Activated T-cell treated with anti-CD3 and anti-CD28 coated beads, Interleukin-2, amount 50 U/mL, for 24 hours (primary cell): ENCODE results near the gene SLK.

Experiments
- DNase-seq: peaks from one replicate; pipeline ENCODE4 v3.0.0-alpha.2; 2020
- H3K27ac Mint-ChIP-seq: 2 replicates; pipeline ENCODE4 v1.8.0; 2020; ENCODE audit warnings: mild to moderate bottlenecking, mixed read lengths
- H3K27me3 Mint-ChIP-seq: 2 replicates; pipeline ENCODE4 v1.8.0; 2020; ENCODE audit warnings: mixed read lengths
- H3K36me3 Mint-ChIP-seq: 2 replicates; pipeline ENCODE4 v1.8.0; 2020; ENCODE audit warnings: low read depth, mixed read lengths
- H3K4me1 Mint-ChIP-seq: 2 replicates; pipeline ENCODE4 v1.8.0; 2020; ENCODE audit warnings: low read depth, mixed read lengths
- H3K4me3 Mint-ChIP-seq: 2 replicates; pipeline ENCODE4 v1.8.0; 2020; ENCODE audit warnings: mild to moderate bottlenecking, moderate library complexity, mixed read lengths
- H3K9me3 Mint-ChIP-seq: 2 replicates; pipeline ENCODE4 v1.8.0; 2020; ENCODE audit warnings: mixed read lengths

SLK gene

DNA sequence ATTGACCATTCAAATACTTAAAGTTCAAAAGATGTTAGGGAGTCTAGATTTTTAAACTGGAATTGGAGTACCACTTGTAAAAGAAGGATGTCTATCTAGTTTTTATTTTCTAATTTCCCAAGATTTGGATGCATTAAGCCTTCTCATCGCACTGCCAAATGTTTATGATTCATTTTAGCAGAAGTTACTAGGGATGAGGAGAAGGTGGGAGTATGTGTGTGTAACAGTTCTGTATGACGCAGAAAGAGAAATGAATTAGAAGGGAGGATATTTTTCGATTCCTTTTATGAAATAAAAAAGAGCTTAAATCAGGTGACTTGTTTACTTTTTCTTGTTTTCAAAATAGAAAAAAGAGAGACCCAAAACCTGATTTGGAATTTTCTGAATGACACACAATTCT is 6.8 kb upstream of the SLK start:
- no peak for DNase-seq
- Mint-ChIP-seq H3K27ac (no peak overlapping the region), H3K4me3 (no peak overlapping the region), H3K9me3 (no peaks in the 10 kb centered on the region), H3K36me3 (no peaks in the 10 kb centered on the region), H3K4me1 (no peaks in the 10 kb centered on the region), H3K27me3 (no peaks in the 10 kb centered on the region)

DNA sequence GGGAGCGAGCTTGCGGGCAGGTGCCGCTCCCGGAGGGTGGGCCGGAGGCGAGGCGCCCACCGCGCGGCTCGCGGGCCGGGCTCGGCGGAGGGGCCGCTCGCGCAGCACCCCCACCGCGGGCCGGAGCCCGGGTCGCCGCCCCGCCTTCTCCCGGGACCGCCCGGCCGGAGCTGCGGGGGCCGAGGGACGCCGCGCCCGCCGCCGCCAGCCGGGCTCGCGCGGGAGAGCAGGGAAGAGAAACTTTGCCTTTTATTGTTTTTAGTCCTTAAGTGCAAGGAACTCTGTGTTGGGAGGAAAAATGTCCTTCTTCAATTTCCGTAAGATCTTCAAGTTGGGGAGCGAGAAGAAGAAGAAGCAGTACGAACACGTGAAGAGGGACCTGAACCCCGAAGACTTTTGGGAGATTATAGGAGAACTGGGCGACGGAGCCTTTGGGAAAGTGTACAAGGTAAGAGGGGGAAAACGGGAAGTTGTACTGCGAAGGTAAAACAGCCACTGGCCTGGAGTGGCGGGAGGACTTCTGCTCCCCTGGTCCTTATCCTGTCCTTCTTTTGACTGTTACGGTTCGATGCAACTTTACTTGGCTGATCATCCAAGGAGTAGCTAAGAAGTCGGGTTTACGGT is 620 bp downstream of the SLK start:
- no peak for DNase-seq
- Mint-ChIP-seq H3K36me3 (peaks cover 24% of the 10 kb centered on the region), H3K4me1 (peaks cover 43% of the 10 kb centered on the region)

DNA sequence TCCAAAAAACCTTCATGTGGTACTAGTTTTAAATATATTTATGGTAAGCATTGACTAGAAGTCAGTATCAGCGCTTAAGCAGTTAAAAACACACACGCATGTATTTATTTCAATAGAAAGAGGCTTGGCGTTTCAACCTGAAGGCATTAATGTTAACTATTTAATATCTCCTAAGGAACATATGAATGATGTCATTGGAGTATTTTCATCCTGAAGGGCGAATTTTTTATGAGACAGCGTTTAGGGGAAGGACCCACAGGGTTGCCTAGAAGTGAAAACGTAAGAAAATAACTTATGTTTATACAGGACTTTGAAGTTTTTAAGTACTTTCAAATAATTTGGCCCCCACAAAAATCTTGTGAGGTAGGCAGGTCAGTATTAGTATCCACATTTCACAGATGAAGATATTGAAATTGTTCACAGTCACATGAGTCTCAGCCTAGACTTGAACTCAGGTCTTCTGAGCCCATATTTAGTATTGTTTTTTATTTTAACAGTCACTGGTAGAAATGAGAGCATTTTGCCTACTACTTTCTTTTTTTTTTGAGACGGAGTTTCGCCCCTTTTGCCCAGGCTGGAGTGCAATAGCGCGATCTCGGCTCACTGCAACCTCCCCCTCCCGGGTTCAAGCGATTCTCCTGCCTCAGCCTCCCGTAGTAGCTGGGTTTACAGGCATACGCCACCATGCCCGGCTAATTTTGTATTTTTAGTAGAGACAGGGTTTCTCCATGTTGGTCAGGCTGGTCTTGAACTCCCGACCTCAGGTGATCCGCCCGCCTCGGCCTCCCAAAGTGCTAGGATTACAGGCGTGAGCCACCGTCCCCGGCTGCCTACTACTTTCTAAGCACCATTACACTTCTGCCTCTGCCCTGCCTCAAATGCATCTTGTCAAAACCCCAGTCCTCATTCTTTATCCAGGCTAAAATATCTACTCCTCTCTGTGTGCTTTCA is 1.8 kb downstream of the SLK start:
- H3K4me3 Mint-ChIP-seq: peak overlapping the region; percentile 93
- DNase-seq: no peak

More for the DNA sequence above, 620 bp downstream of the SLK start:
- Mint-ChIP-seq H3K27me3 (no peaks in the 10 kb centered on the region), H3K4me3 (peak overlapping the region; percentile 93), H3K27ac (peak overlapping the region; percentile 90), H3K9me3 (no peaks in the 10 kb centered on the region)

DNA sequence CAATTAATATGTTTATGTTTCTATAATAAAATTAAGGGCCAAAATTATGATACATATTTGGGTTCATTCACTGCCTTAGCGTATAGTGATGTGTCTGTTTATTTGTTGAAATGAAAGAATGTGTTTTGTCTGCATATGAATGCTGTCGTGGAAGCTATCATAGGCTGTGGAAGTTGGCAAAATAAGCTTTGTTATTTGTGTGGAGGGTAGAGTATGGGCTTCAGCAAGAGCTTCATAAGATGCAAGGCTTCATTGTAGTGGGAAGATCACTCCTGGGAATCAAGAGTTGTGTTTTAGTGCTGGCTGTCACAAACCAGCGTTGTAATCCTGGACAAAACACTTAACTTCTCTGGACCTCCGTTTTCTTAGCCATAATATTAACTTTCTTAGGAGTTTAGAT is 2.5 kb downstream of the SLK start:
- Mint-ChIP-seq H3K4me3 (peak overlapping the region; percentile 93), H3K4me1 (peaks cover 58% of the 10 kb centered on the region), H3K27ac (peak overlapping the region; percentile 90)

More for the DNA sequence above, 1.8 kb downstream of the SLK start:
- Mint-ChIP-seq H3K36me3 (peaks cover 28% of the 10 kb centered on the region), H3K27me3 (no peaks in the 10 kb centered on the region), H3K4me1 (peaks cover 54% of the 10 kb centered on the region), H3K9me3 (no peaks in the 10 kb centered on the region), H3K27ac (peak overlapping the region; percentile 90)

DNA sequence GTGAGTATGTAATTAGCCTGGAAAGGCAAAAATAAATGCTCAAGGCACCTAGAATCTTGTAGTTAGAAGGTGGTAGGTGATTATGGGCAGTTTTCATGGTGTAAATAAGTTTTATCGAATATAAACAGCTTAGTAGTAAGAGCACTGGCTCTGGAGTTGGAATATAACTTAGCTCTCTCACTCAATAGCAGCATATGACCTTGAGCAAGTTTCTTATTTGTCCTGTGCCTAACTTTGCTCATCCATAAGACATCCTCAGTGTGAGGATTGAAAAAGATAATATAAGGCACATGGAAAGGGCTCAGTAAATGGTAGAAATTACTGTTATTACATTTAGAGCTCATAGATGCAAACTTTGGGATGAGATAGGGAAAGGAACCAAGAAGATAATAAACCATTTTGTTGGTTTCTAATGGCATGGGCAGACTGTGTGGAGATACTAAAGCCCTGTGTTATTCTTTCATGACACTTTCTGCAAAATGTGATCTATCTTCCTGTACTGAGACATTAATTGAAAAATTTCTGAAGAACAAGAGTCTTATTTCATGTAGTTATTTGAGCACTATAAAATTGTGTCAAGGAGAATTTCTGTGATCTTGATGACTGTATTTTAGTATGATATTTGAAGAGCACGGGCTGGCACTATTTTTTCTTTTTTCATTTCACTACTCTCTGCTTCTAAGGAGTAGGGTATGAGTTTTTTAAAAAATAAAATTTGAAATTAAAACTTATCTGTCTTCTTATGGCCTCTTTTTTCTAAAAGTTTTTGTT is 3.1 kb downstream of the SLK start:
- peak overlapping the region; percentile 90 for H3K27ac Mint-ChIP-seq
- peaks cover 2% of the 10 kb centered on the region for H3K9me3 Mint-ChIP-seq
- H3K4me3 Mint-ChIP-seq: peak overlapping the region; percentile 93
- no peak for DNase-seq
- no peaks in the 10 kb centered on the region for H3K27me3 Mint-ChIP-seq
- peaks cover 60% of the 10 kb centered on the region for H3K4me1 Mint-ChIP-seq
- H3K36me3 Mint-ChIP-seq: peaks cover 35% of the 10 kb centered on the region

More for the DNA sequence above, 2.5 kb downstream of the SLK start:
- Mint-ChIP-seq H3K27me3 (no peaks in the 10 kb centered on the region), H3K36me3 (peaks cover 32% of the 10 kb centered on the region), H3K9me3 (peaks cover 2% of the 10 kb centered on the region)
- no peak for DNase-seq

DNA sequence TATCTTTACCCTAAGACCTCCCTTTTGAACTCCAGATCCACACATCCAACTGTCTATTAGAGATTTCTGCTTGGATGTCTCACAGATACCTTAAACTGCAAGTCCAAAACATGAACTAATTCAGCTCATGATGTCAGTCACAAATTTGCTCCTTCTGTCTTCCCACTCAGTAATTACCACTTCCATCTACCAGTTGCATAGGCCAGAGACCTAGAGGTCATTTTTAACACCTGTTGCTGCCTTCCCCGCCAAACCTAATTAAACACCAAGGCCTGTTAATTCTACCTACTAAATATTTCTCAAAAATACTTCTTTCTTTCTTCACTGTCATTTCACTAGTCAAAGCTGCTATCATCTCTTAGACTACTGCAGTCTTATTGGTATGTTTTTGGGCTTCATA is 8.2 kb downstream of the SLK start:
- H3K27ac Mint-ChIP-seq: no peak overlapping the region
- H3K36me3 Mint-ChIP-seq: peaks cover 19% of the 10 kb centered on the region
- peaks cover 57% of the 10 kb centered on the region for H3K4me1 Mint-ChIP-seq
- no peak overlapping the region for H3K4me3 Mint-ChIP-seq
- DNase-seq: no peak
- peaks cover 2% of the 10 kb centered on the region for H3K9me3 Mint-ChIP-seq
- no peaks in the 10 kb centered on the region for H3K27me3 Mint-ChIP-seq

DNA sequence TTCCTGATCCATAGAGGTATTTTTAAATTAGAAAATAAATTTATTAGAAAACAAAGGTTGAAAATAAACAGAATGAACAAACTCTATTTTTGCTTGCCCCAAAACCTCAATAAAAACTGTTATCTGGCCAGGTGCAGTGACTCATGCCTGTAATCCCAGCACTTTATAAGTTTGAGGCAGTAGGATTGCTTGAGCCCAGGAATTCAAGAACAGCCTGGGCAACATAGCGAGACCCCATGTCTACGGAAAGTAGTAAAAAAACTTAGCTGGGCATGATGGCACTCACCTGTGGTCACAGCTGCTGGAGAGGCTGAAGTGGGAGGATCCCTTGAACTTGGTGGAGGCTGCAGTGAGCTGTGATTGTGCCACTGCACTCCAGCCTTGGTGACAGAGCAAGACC is 10.3 kb downstream of the SLK start:
- Mint-ChIP-seq H3K36me3 (peaks cover 18% of the 10 kb centered on the region), H3K4me3 (no peak overlapping the region), H3K4me1 (peaks cover 59% of the 10 kb centered on the region), H3K27me3 (no peaks in the 10 kb centered on the region), H3K9me3 (peaks cover 2% of the 10 kb centered on the region), H3K27ac (no peak overlapping the region)
- no peak for DNase-seq

DNA sequence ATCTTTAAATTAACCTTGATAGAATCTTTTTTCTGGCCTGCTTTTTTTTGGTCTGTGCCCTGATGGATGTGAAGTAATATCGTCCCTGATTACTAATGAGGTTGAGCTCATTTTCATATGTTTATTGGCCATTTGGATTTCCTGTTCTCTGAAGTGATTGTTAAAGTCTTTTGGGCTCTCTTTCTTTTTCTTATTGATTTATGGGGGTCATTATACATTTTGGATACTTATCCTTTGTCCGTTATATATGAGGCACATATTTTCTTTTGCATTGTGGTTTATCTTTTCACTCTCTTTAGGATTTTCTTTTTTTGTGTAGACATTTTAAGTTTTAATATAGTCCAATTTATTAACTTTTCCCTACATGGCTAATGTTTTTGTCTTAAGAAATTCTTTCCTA is 12.6 kb downstream of the SLK start:
- DNase-seq: no peak
- no peaks in the 10 kb centered on the region for H3K9me3 Mint-ChIP-seq
- no peak overlapping the region for H3K4me3 Mint-ChIP-seq
- H3K36me3 Mint-ChIP-seq: peaks cover 9% of the 10 kb centered on the region
- H3K4me1 Mint-ChIP-seq: peaks cover 65% of the 10 kb centered on the region
- H3K27ac Mint-ChIP-seq: no peak overlapping the region
- H3K27me3 Mint-ChIP-seq: no peaks in the 10 kb centered on the region

DNA sequence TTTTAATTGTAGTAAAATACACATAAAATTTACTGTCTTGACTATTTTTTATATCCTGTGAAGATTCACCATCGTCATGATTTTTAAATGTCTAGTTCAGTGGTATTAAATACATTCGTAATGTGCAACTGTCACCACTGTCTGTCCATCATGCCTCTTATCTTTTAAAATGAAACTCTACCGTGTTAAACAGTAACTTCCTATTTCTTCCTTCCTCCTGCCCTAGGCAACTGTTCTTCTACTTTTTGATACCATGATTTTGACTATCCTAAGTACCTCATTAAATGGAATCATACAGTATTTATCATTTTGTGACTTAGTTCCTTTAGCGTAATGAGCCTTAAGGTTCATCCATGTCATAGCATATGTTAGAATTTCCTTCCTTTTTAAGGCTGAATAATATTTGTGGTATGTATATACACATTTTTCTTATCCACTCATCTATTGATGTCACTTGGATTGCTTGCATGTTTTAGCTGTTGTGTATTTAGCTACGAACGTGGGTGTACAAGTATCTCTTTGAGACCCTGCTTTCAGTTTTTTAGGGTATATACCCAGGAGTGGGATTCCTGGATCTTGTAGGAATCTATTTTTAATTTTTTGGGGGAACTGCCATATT is 13.5 kb downstream of the SLK start:
- no peak for DNase-seq
- Mint-ChIP-seq H3K4me1 (peaks cover 67% of the 10 kb centered on the region), H3K27me3 (no peaks in the 10 kb centered on the region), H3K36me3 (peaks cover 2% of the 10 kb centered on the region), H3K4me3 (no peak overlapping the region), H3K9me3 (no peaks in the 10 kb centered on the region), H3K27ac (peak overlapping the region; percentile 30)

DNA sequence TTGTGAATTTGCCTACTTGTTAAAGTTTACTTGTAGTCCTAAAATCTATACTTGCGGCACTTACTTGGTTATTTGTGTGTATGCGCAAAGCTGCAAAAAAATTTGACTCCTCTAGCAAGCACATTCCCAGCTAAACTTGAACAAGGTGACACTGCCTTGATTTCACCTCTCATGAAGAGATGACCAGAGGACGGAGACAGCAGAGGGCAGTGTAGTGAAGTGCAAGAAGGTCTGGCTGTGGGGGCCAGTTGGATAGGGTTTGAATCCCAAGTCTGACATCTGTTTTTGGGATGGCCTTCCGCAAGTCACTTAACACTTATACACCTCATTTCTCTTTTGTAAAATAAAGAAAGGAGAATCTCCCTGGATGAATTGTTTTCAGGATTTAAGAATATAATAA is 15.7 kb downstream of the SLK start:
- no peaks in the 10 kb centered on the region for H3K9me3 Mint-ChIP-seq
- no peaks in the 10 kb centered on the region for H3K27me3 Mint-ChIP-seq
- no peak overlapping the region for H3K4me3 Mint-ChIP-seq
- peaks cover 2% of the 10 kb centered on the region for H3K36me3 Mint-ChIP-seq
- peak overlapping the region; percentile 48 for H3K27ac Mint-ChIP-seq
- peaks cover 78% of the 10 kb centered on the region for H3K4me1 Mint-ChIP-seq
- DNase-seq: no peak

DNA sequence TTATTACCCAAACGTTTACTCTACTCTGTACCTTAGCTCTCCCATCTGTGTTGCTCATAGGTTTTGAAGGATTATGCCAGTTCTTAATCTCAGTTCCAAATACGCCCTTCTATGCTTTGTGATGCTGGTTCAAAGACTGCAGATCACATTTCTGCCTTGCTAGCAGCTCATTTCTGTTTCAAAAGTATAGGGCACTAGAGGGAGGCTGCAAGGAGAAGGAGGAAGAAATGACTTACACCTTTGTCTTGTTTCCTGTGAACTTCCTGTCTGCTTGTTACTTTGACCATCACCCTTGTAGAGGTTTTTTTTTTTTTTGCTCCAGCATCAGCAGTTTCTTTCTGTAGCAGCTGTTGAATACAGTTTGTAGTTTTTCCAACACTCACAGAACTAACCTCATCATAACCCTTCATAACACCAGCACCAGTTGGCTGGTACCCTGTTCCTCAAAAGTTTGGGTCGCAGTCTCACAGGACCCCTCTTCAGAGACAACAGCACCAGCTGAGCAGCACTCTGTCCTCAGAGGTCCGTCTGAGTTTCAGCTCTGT is 16.5 kb downstream of the SLK start:
- H3K27ac Mint-ChIP-seq: peak overlapping the region; percentile 48
- DNase-seq: no peak
- no peaks in the 10 kb centered on the region for H3K9me3 Mint-ChIP-seq
- peaks cover 81% of the 10 kb centered on the region for H3K4me1 Mint-ChIP-seq
- H3K36me3 Mint-ChIP-seq: peaks cover 2% of the 10 kb centered on the region
- peak overlapping the region; percentile 54 for H3K4me3 Mint-ChIP-seq
- no peaks in the 10 kb centered on the region for H3K27me3 Mint-ChIP-seq

DNA sequence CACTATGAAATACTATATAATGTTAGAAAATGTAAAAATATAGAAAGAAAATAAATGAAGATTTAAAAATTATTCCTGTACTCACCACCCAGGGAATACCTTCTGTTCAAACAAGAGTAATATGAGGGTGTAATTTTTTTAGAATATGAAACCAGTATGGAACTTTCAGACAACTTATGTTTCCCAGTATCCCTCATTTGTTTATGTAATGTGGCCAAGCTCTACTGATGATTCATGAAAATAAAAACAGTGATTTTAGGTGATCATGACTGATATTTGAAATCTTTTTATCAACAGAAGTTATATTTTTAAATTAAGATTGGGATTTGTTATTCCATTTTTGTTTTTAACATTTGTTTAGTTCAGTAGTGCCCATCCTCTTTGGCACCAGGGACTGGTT is 18.8 kb downstream of the SLK start:
- Mint-ChIP-seq H3K4me3 (no peak overlapping the region), H3K36me3 (peaks cover 5% of the 10 kb centered on the region), H3K4me1 (peaks cover 83% of the 10 kb centered on the region), H3K9me3 (no peaks in the 10 kb centered on the region), H3K27me3 (no peaks in the 10 kb centered on the region), H3K27ac (no peak overlapping the region)
- DNase-seq: no peak

DNA sequence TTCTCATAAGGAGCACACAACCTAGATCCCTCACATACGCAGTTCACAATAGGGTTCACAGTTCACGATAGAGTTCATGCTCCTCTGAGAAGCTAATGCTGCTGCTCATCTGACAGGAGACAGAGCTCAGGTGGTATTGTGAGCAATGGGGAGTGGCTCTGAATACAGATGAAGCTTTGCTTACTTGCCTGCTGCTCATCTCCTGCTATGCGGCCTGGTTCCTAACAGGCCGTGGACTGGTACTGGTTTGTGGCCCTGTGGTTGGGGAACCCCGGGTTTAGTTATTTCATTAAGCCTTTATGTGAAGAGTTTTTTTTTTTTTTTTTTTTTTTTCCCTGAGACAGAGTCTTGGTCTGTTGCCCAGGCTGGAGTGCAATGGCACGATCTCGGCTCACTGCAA is 19.4 kb downstream of the SLK start:
- no peak overlapping the region for H3K4me3 Mint-ChIP-seq
- DNase-seq: no peak
- H3K36me3 Mint-ChIP-seq: peaks cover 8% of the 10 kb centered on the region
- H3K27ac Mint-ChIP-seq: peak overlapping the region; percentile 55
- peaks cover 79% of the 10 kb centered on the region for H3K4me1 Mint-ChIP-seq
- H3K9me3 Mint-ChIP-seq: no peaks in the 10 kb centered on the region
- H3K27me3 Mint-ChIP-seq: no peaks in the 10 kb centered on the region

DNA sequence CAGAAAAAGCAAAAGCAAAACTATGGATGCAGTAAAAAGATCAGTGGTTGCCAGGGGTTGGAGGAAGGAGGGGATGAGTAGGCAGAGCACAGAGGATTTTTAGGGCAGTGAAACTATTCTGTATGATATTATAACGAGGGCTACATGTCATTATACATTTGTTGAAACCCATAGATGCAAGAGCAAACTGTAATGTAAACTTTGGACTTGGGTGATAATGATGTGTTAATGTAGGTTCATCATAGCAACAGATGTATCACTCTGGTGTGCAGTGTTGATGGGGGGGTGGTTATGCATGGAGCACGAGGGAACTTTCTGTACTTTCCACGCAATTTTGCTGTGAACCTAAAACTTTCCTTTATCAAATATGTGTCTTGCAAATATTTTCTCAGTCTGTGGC is 23.2 kb downstream of the SLK start:
- no peak overlapping the region for H3K4me3 Mint-ChIP-seq
- no peaks in the 10 kb centered on the region for H3K9me3 Mint-ChIP-seq
- no peaks in the 10 kb centered on the region for H3K27me3 Mint-ChIP-seq
- no peak for DNase-seq
- peaks cover 35% of the 10 kb centered on the region for H3K36me3 Mint-ChIP-seq
- H3K27ac Mint-ChIP-seq: no peak overlapping the region
- H3K4me1 Mint-ChIP-seq: peaks cover 53% of the 10 kb centered on the region
